ENCODE results near the gene HIRIP3. TPM values are rescaled to one million over a fixed set of nuclear protein-coding genes. Genes with fewer than 3 reads are reported as not detected.
A peak's percentile ranks its signal among the peaks of the same experiment; 100 is the strongest.

The HIRIP3 gene
- total RNA-seq, 1 donor from 2014 or later, result 9.9 TPM

GRCh38 chr16:29974291-29975133 is 20.9 kb downstream of the HIRIP3 start:
- Mint-ChIP-seq H3K4me3 (ENCODE audit: unreplicated experiment) (peak overlapping the region; percentile 94), H3K27ac (ENCODE audit: unreplicated experiment) (peak overlapping the region; percentile 96), H3K9me3 (ENCODE audit: low read depth) (no peaks in the 10 kb centered on the region), H3K4me1 (ENCODE audit: low read depth) (peaks cover 34% of the 10 kb centered on the region), H3K27me3 (ENCODE audit: low read depth) (no peaks in the 10 kb centered on the region), H3K36me3 (ENCODE audit: low read depth) (peaks cover 17% of the 10 kb centered on the region)
- TF ChIP-seq, protein P1, sequence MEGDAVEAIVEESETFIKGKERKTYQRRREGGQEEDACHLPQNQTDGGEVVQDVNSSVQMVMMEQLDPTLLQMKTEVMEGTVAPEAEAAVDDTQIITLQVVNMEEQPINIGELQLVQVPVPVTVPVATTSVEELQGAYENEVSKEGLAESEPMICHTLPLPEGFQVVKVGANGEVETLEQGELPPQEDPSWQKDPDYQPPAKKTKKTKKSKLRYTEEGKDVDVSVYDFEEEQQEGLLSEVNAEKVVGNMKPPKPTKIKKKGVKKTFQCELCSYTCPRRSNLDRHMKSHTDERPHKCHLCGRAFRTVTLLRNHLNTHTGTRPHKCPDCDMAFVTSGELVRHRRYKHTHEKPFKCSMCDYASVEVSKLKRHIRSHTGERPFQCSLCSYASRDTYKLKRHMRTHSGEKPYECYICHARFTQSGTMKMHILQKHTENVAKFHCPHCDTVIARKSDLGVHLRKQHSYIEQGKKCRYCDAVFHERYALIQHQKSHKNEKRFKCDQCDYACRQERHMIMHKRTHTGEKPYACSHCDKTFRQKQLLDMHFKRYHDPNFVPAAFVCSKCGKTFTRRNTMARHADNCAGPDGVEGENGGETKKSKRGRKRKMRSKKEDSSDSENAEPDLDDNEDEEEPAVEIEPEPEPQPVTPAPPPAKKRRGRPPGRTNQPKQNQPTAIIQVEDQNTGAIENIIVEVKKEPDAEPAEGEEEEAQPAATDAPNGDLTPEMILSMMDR (IDR thresholded peaks at IDR 0.05), result no peak
- no peak for DNase-seq (ENCODE audit: low spot score)

GRCh38 chr16:29973384-29974246 is 21.8 kb downstream of the HIRIP3 start, which contains the start of gene TAOK2:
Gene TAOK2 (plus strand): TSS chr16:29973868. CDS start chr16:29977773, 3,905 bp downstream.
- no peaks in the 10 kb centered on the region for H3K9me3 Mint-ChIP-seq (ENCODE audit: low read depth)
- H3K4me1 Mint-ChIP-seq (ENCODE audit: low read depth), result peaks cover 34% of the 10 kb centered on the region
- peaks cover 12% of the 10 kb centered on the region for H3K36me3 Mint-ChIP-seq (ENCODE audit: low read depth)
- TF ChIP-seq, protein P1 (IDR thresholded peaks at IDR 0.05), result no peak
- peak within 1 kb of the TSS; percentile 96 for H3K27ac Mint-ChIP-seq (ENCODE audit: unreplicated experiment)
- peak; percentile 100 for DNase-seq (ENCODE audit: low spot score)
- H3K27me3 Mint-ChIP-seq (ENCODE audit: low read depth), result no peaks in the 10 kb centered on the region
- H3K4me3 Mint-ChIP-seq (ENCODE audit: unreplicated experiment), result peak within 1 kb of the TSS; percentile 94

GRCh38 chr16:29972992-29973383 is 22.4 kb downstream of the HIRIP3 start:
- no peaks in the 10 kb centered on the region for H3K27me3 Mint-ChIP-seq (ENCODE audit: low read depth)
- peak overlapping the region; percentile 33 for H3K4me3 Mint-ChIP-seq (ENCODE audit: unreplicated experiment)
- H3K36me3 Mint-ChIP-seq (ENCODE audit: low read depth), result peaks cover 14% of the 10 kb centered on the region
- peak overlapping the region; percentile 75 for H3K27ac Mint-ChIP-seq (ENCODE audit: unreplicated experiment)
- TF ChIP-seq, protein P1 (IDR thresholded peaks at IDR 0.05), result no peak
- DNase-seq (ENCODE audit: low spot score), result no peak
- peaks cover 34% of the 10 kb centered on the region for H3K4me1 Mint-ChIP-seq (ENCODE audit: low read depth)
- no peaks in the 10 kb centered on the region for H3K9me3 Mint-ChIP-seq (ENCODE audit: low read depth)

GRCh38 chr16:29972500-29972899 is 22.9 kb downstream of the HIRIP3 start:
- Mint-ChIP-seq H3K4me1 (ENCODE audit: low read depth) (peaks cover 34% of the 10 kb centered on the region), H3K36me3 (ENCODE audit: low read depth) (peaks cover 14% of the 10 kb centered on the region), H3K27me3 (ENCODE audit: low read depth) (no peaks in the 10 kb centered on the region), H3K27ac (ENCODE audit: unreplicated experiment) (no peak overlapping the region), H3K9me3 (ENCODE audit: low read depth) (no peaks in the 10 kb centered on the region), H3K4me3 (ENCODE audit: unreplicated experiment) (no peak overlapping the region)
- TF ChIP-seq, protein P1 (IDR thresholded peaks at IDR 0.05), result no peak
- no peak for DNase-seq (ENCODE audit: low spot score)

DNA sequence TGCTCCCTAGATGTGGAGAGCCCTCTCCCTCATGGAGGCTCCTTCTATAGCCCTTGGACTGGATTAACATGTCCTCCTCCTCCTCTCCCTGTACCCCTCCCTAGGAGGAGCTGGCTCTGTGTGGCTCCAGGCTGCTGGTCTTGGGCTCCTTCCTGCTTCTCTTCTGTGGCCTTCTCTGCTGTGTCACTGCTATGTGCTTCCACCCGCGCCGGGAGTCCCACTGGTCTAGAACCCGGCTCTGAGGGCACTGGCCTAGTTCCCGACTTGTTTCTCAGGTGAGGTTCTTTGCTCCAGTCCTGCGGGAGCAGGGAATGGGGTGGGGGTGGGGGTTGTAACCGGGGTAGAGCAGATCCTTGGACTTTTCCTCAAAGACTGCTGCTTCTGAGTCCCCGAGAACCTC is 24.1 kb downstream of the HIRIP3 start:
- Mint-ChIP-seq H3K36me3 (ENCODE audit: low read depth) (peaks cover 14% of the 10 kb centered on the region), H3K27me3 (ENCODE audit: low read depth) (no peaks in the 10 kb centered on the region), H3K9me3 (ENCODE audit: low read depth) (no peaks in the 10 kb centered on the region), H3K4me3 (ENCODE audit: unreplicated experiment) (no peak overlapping the region), H3K27ac (ENCODE audit: unreplicated experiment) (peak overlapping the region; percentile 17), H3K4me1 (ENCODE audit: low read depth) (peaks cover 22% of the 10 kb centered on the region)
- TF ChIP-seq, protein P1 (IDR thresholded peaks at IDR 0.05), result no peak
- no peak for DNase-seq (ENCODE audit: low spot score)

All from chondrocyte (in vitro differentiated cells).